Activated naive CD8-positive, alpha-beta T cell treated with anti-CD3 and anti-CD28 coated beads, Interleukin-2, amount 50 U/mL, for 16 hours (primary cell): ENCODE measurements around the gene KCNJ5.

Experiments
- DNase-seq: peaks from one replicate; pipeline ENCODE4 v3.0.0-alpha.2; 2020; ENCODE audit warnings: low read depth, low spot score

KCNJ5 gene

DNA sequence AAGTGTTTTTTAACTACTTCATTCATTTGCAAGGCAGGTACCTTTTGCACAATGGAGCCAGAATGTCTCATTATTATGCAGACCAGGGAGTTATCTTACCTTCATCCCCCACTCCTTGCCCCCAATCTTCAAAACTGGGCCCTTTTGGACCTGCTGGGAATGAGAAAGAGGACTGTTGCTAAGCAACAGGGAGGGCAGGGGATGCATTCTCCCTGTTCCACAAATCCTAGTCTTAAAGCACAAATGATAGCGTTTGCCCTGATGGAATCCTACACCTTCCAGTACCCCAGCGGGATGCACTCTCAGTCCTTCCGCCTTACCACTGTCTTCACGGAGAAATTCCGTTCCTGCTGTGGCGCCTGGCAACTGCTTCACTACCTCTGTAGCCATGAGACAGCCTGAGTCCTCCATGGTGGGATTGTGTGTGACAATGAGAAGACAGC, 20.0 kb upstream of the KCNJ5 start:
- no peak for DNase-seq

DNA sequence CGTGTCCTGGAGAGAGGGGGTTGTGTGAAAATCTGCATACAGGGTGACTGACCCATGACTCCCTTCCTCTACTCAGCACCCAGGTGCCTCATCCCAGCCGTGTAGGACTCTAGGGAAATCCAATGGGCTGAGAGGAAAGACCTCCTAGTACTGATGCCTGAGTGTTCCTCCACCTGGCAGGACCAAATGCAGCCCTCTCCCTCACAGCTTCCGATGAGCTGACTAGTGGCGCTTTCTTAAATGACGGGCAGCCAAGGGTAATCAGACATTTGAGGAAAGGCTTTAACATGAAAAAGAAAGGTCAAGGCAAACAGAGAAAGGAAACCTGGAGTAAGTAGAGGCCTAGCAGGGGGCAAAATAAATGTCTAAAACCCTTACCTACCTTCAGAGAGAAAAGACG, 19.1 kb upstream of the KCNJ5 start:
- DNase-seq, result no peak

DNA sequence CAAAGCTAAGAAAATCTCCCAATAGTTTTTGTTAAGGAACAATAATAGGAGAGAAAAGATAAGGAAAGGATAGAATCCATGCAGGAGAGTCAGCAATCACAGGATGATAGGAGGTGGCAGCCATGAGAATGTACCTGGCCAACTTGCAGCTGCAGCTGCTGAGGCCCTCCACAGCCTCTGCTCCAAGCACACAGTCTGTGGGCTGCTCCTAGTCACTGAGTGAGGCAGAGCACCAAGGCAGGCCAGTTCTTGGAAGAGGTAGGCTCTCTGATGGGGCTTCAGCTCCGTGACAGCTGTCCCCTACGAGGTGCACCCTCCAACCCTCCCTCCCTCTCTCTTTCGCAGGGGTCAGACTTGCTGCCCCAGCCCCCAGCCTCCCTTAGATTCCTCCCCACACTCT, 18.6 kb upstream of the KCNJ5 start:
- DNase-seq, result no peak

DNA sequence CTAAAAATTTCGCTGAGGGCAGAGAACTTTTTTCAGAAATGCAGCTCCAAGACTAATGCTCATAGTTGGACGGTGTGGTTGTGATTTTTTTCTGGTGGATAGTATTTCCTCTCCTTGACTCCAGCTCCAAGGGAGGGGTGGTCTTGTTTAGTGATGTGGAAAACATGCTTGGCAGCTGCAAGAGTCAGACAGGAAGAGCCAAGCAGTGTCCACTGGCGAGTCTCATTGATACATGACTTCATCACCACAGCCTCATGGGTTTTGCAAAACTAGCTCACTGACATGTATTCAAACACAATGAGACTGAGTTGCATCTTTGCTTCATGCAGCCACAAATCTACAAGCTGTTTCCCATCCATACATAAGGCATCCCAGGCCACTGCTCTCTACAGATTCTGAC, 16.7 kb upstream of the KCNJ5 start:
- no peak for DNase-seq

DNA sequence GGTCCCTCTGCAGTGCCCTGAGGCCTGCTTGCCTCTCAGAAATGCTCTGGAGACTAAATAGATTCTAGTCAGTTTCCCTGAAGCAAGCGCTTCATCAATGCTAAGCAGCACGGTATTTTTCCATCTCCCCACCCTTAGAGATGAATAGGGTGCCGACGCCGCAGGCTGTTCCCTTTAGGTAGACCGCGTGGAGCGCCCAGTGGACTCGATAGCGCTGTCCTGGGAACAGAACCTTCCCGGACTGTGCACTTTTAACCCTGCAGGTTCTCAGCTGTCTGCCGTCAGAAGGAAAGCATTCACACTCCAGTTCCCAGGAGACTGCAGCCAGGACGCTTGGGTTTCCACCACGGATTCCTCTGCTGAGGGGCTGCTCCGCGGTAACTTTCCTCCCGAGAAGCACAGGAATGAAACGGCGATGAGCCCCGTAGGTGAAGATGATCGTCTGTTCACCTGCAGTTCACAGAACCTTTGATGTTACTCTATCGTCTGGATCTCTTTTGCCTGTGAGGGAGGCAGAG, 15.0 kb upstream of the KCNJ5 start:
- DNase-seq, result no peak

DNA sequence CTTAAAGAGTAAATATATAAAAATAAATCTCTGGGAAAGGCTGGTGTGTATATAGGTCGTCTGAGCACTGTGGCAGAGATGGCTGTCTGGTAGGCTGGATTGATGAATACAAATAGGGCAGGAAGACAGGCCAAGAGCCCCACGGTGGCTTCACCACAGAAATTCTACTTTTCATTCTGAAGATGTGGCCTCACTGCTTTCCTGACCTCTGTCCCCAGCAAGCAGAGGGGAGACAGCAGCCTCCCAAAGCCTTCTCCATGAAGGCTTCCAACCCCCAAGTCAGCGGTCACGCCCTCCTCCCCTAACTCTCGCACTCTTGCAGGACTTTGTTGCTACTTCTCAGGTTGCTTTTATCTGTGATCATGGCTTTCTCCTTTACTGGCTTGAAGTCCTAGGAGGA, 13.4 kb upstream of the KCNJ5 start:
- no peak for DNase-seq

DNA sequence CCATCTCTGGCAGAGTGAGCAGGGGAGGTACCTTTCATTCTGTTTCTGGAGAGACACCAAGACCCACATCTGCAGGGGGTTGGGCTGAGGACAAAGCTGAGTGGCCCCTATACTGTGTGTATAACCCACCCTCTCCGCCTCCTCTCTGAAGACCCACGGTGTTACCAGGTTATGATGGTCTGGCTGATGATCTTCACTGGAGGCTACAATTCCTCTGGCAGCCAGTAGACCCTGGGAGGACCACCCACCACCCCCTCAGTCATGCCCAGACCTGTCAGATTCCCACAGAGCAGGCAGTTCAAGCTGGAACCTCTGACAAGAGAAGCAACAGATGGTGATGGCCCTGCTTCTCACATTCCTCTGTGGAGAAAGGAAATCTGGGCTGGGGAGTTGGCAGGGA, 12.7 kb upstream of the KCNJ5 start:
- no peak for DNase-seq

DNA sequence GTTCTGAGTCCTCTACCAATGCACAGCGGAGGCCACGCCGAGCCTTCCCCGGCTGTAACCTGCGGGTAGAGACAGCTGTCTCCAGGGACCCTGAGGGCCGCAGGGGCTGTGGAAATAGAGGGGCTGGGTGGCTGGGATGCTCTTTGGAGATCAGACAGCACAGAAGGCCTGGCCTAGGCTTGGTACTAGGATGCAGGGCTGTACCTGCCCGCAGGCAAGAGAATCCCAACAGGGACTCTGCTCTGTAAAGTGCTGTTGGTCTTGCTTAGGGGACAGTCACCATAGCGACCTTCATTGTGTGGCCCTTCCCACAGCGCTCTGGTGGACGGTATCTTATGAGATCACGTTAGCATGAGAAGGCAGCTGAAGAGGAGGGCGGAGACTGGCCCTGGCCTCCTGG, 11.3 kb upstream of the KCNJ5 start:
- DNase-seq, result no peak

DNA sequence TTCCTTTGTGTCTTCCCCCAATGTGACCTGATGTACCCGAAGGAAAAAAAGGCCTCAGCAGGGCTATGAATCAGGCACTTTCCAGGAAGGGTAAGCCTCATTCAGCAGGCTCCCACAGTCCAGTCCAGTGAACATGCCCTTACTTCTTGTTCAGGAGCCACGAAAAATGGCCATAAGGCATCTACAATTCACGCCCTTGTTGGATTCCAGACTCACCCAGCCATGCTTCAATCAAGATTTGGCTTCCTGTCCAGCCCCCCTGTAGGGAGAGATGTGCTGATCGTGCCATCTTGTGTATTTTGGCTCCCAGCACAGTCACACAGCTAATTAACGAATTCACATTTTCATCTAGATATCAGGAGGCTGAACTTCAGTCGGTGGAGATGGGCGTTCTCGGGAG, 9.9 kb upstream of the KCNJ5 start:
- no peak for DNase-seq

DNA sequence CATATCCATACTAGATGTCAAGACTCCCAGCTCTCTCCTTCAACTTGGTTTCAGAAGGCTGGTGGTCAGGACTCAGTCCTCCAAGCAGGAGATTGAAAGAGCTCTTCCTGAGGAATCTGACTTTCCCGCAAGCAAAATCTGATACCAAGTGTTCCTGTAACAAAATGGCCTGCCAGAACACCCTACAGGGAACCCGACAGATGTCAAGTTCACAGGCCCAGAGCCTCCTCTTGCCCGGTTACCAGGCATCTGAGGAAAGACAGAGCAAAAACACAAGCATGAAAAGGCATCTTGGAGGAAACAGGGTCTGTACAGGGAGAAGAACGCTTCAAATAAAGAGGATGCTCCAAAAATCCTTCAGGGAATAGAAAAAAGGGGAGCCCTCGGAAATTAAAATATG, 8.7 kb upstream of the KCNJ5 start:
- no peak for DNase-seq

DNA sequence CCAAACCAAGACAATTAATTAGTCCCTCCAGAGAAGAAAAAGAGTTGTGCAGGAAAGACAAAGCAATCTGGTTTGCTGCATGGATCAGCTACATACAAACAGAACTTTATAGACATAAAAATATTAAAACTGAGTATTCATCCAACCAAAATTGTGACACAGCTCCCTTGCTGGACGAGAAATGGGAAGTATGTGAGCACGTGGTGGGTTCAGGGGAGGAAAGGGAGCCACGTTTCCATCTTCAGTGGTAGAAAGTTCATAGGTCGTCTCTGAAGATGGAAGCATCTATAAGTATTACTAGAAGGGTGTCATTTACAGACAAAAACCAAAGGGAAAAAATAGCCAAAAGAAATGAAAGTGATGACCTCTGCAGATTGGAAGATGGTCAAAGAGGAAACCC, 7.1 kb upstream of the KCNJ5 start:
- DNase-seq, result no peak

DNA sequence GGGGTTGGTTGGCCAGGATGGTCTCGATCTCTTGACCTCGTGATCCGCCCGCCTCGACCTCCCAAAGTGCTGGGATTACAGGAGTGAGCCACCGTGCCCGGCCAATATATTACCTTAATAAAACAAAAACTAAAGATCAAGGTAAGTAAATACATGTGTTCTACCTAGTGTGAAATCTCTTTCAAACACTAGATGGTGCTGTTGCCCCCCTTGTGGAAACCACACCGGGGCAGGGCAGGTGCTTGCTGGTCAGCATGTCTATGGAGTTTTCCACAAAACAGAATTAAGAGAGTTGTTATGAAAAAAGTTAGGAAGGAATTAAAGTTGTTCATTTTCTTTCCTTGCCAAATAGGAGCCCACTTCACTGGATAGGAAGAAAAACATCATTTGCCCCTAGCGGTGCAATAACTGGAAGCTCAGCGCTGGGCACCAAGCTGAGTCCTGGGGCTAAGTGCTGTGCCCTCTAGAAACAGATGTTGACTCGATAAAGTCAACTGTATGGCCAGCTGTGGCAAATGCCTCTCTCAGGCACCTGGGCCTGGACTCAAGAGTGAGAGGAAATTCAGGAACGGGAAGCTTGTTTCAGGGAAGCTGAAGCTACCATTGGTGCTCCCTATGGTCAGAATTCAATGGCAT, 6.3 kb upstream of the KCNJ5 start:
- no peak for DNase-seq

DNA sequence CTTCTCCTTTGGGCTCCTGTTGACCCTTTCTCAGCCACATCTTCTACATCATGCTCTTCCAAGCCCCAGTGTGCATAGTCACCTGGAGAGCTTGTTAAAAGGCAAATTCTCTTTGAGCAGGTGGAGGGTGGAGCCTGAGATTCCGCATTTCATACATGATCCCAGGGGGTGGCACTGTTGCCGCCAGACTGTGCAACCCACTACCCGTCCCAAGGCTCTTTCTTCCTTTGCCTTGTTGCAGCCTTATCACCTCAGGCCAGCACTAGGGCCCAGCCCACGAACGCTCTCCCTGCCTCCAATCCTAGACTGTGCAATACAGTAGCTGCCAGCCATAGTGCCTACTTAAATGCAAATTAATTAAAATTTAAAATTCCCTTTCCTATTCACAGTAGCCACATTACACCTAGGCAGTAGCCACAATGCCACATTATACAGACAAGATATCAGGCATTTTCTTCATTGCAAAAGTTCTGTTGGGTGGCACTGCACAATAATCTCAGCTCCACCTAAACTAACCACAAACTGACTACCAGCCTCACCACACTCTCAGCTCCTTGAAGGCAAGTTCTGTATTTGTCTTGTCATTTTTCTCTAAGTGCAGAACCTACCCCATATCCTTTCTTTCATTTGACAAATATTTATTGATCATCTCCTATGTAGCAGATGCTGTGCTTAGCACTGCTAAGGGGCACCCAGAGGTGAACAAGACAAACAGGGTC, 4.6 kb upstream of the KCNJ5 start:
- DNase-seq, result no peak

DNA sequence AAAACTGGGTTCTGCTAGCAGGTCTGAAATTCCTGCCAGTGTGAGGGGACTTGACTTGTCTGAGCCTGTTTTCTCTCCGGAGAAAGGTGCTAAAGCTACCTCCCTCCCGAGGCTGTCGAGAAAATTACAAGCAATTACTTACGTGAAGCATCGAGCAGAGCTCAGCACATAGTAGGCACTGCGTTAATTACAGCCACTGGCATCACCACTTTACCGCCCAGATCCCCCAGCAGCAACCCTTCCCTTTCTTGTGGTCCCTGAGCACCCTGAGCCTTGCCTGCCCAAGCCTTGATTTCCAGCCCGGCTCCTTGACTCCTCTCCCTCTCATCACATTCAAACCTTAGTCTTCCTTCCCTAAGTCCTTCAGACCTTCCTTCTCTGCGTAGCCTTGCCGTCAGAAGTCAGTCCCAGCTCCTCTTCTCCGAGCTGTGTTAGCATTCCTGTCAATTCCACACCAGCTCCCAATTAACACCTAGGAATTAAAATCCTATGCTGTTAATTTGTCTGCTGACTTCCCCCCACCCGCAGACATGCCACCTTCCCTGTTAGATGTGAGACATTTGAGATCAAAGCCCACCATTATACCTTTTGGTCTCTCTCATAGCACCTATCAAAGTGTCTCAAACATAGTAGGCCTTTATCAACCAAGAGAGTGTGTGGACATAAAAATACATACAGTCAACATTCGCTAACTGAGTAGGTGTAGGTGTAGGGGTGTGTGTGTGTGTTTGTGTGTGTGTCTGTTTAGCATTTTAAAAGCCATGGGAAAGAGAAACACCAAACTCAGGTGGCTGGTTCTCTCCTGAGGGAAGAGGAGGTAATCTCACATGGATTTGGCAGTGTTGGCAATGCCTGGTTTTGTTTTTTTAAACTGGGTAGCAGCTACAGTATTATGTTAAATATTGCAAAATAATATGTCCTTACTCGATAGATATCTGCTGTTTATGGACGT, 2.8 kb upstream of the KCNJ5 start:
- no peak for DNase-seq

DNA sequence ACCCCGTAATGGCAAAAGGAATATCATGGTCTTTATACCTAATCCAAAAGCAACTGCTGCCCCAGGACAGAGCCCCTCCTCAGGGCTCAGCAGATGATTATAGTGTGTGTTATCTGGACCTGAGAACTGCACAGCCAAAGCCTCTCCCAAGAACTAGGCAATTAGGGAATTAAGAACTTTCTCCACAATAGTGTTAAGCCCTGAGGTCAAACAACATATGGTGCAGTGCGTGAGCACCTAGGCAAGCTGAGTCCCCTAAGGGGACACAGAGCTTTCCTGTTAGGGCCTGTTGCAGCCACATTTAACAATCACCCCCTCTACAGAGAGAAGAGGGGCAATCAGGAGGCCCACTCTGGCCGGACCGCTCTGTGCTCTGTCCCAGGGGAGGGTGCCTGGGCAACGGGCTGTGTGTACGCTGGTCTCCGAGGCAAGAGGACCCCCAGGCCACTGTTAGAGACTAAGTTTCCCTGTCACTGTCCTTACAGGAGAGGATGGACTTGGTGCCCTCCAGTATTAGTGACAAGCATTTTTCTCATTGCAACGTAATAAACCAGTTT, 1.4 kb upstream of the KCNJ5 start:
- DNase-seq, result no peak

DNA sequence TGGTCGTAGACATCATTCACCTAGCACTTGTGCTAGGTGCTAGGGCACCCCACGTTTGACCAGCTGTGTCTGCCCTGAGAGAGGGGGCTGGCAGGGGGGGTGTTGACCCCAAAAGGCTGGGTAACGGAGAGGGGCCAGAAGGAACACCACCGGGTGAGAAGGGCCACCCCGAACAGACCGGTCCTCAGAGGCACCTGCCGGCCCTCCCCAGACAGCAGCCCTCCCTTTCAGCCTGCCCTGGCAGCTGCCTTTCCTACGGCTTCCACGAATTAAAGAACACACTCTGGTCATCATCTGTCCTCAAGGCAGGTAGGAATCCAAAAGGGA, 977 bp upstream of the KCNJ5 start:
- DNase-seq, result no peak

DNA sequence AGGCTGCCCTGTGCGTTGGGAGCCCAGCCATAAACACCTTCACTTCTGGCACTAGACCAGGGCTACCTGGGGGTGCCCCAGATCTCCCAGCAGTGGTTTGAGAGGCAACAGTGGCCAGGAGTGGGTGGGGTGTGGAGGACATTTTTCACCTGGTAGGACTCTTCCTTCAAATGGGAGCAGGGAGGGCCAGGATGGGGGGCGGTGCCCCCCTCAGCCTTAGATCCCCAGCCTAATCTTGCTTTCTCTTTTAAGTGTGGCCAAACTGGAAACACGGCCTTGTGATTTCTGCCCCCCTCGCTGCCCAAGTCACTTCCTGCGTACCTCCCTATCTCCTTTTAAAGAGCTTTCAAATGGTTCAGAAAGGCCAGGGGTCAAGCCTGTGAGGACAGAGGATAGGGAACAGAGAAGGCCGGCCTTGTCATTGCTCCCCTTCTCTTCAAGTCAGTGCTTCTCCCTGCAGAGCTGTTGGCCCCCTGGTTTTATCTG, 800 bp downstream of the KCNJ5 start:
- DNase-seq, result no peak

DNA sequence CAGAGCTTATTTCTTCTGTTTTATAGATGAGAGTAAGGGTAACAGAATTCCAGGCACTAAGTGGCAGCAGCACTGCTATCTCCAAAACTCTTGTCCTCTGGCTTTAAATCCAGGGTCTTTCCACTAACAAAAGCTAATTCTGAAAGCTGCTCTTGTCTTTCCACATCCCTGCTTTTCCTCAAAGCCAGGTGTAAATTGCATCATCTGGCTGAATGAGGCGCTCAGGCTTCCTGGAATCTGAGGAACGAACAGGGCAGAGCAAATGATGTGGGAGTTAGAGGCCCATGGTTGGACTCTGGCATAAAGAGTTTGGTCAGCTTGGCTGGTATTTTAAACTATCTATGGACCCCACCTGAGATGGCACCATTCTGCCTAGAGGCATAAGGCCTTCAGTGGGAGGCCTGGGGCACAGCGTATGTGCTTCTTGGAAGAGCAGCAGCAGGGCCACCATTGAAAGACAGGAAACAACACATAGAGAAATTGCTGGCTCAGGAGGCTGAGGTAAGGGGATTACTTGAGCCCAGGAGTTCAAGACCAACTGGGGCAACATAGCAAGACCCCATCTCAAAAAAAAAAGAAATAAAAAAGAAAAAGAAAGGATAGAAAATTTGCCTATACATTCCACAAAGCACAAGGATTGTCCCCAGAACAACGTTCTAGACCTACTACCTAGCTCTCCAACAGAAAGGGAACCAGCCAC, 1.9 kb downstream of the KCNJ5 start:
- DNase-seq, result no peak

DNA sequence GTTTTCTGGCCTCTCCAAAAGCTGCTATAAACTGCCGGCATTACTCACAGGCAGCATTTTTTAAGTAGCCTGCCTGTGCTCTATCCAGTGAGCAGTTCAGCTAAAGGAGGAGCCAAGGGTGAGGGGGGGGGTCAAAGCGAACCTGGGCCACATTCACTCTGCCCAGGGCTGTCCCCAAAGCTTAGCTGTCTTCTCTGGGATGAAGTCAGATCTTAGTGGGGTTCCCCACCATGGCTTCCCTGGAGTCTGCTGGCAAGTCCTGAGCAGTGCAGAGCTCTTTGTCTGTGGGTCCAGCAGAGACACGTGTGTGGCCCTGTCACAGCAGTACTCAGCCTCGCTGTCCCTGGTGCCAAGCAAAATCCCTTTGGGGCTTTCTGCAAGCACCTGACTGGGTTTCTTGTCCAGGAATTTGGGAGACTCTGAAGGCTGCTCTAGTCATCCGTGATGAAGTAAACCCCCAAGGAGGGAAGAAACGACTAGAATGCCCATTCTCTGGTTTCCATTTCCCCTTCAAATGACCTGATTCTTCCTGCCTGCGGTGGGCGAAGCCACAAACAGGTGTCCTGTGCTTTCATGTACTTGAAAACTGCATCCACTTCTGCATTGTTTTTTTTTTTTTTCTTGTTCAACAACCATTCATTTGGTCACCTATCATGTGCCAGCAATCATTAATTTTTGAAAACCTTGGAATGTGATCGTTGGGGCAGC, 2.6 kb downstream of the KCNJ5 start:
- no peak for DNase-seq

DNA sequence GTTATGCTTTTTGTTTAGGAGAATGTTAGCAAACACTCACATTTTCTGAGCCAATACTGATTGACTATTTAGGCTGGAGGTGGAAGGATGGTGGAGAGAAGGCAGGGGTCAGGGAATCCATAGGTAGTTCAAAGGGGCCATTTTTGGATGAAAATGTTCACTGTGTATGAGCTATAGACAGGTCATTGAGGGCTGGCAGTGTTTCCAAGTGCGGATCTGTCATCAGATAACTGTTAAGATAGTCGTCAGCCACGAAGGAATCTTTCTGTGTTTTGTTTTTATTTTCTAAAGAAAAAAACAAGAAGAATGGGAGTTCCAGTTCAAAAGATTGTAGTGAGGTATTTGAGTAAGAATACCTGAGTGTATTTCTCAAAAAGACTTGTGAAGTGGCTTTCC, 3.1 kb downstream of the KCNJ5 start:
- DNase-seq, result no peak

DNA sequence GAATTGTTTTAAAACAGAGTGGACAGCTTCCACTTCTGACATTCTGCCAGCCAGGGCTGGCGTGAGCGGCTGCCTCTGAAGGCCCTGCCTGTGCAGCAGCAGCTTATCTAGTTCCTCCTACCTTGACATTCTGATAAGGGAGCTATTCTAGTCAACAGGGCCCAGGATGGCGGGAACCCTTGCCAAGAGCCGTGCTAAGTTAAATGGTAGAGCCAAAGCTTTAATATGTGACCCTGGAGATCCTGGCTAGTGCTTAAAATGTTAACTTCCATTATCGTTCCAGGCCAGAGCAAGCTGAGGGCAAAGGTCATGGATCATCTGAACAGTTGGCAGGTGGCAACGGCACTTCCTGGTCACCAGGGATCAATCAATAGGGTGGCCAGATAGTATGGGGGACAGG, 3.5 kb downstream of the KCNJ5 start:
- DNase-seq, result no peak
